GM15510 (cell line): ENCODE results near the gene MROH8.

ENCODE experiments used
- POLR2A ChIP-seq: IDR thresholded peaks from 3 replicates; pipeline ENCODE4 v1.6.1; 2011; ENCODE audit warnings: borderline replicate concordance; ENCODE audit not compliant: insufficient read length; ENCODE audit errors: extremely low read depth

MROH8 gene

GRCh38 chr20:37202267-37202943 is 23.1 kb upstream of the MROH8 start:
- no peak for TF ChIP-seq POLR2A

GRCh38 chr20:37201827-37202162 is 22.4 kb upstream of the MROH8 start:
- TF ChIP-seq POLR2A, result no peak

- TF ChIP-seq POLR2A, result no peak
Observed at GRCh38 chr20:37200926-37201826, 21.8 kb upstream of the MROH8 start.

- no peak for TF ChIP-seq POLR2A
Observed at GRCh38 chr20:37200376-37200775, 21.0 kb upstream of the MROH8 start.

- TF ChIP-seq POLR2A, result no peak
Observed at GRCh38 chr20:37198932-37199660, 19.7 kb upstream of the MROH8 start.

GRCh38 chr20:37194621-37195417 is 15.5 kb upstream of the MROH8 start:
- TF ChIP-seq POLR2A, result no peak

GRCh38 chr20:37193821-37194220 is 14.5 kb upstream of the MROH8 start:
- no peak for TF ChIP-seq POLR2A

GRCh38 chr20:37193226-37193625 is 13.9 kb upstream of the MROH8 start:
- TF ChIP-seq POLR2A, result no peak

- TF ChIP-seq POLR2A, result no peak
Observed at GRCh38 chr20:37192137-37192854, 12.9 kb upstream of the MROH8 start.

- TF ChIP-seq POLR2A, result no peak
Observed at GRCh38 chr20:37190354-37191112, 11.2 kb upstream of the MROH8 start.

GRCh38 chr20:37189416-37190016 is 10.2 kb upstream of the MROH8 start:
- no peak for TF ChIP-seq POLR2A

GRCh38 chr20:37188787-37189186 is 9.4 kb upstream of the MROH8 start:
- TF ChIP-seq POLR2A, result no peak

GRCh38 chr20:37185686-37186085 is 6.3 kb upstream of the MROH8 start:
- no peak for TF ChIP-seq POLR2A
